ENCODE results near the gene SEPTIN8.

SEPTIN8 gene

GRCh38 chr5:132779961-132780360, 2.9 kb upstream of the SEPTIN8 start:
- no peak for FAIRE-seq

DNA sequence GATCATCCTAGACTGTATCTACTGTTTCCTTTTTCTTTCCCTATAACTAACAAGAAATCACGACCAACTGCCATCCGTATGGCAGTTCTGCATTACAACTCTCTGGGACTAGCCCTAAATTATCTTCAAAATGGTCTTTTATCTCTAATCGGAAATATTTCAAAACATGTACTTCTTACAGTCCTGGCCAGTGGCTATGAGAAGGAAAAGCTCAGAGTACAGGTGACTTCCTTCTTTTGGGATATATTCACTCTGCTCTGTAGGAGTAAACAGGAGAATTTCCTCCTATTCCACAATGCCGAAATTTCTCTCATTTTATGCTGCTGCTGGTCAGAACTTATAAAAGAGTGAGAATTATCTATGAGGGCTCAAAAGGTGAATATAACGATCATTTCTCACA, 1.8 kb upstream of the SEPTIN8 start:
- no peak for FAIRE-seq

DNA sequence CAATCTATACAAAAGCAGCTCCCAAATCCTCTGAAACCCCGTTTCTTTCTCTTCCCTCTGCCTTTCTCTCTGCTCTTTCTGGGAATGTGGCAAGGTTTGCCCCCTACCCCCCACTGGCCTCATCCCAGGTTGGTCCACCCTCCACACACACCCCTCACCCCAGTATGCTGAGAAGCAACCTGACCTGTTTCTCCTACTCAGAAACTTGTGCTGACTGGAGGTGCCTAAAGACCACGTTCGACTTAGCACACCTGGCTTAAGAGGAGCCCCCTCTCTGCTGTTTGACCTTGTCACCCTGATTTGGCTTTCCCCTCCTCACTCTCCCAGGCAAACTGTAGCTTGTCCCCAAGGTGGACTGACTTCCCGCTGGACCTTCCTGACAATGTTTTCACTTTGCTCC, 1.1 kb upstream of the SEPTIN8 start:
- FAIRE-seq, result no peak

- FAIRE-seq, result no peak
Observed at GRCh38 chr5:132776938-132777208, 166 bp downstream of the SEPTIN8 start.

DNA sequence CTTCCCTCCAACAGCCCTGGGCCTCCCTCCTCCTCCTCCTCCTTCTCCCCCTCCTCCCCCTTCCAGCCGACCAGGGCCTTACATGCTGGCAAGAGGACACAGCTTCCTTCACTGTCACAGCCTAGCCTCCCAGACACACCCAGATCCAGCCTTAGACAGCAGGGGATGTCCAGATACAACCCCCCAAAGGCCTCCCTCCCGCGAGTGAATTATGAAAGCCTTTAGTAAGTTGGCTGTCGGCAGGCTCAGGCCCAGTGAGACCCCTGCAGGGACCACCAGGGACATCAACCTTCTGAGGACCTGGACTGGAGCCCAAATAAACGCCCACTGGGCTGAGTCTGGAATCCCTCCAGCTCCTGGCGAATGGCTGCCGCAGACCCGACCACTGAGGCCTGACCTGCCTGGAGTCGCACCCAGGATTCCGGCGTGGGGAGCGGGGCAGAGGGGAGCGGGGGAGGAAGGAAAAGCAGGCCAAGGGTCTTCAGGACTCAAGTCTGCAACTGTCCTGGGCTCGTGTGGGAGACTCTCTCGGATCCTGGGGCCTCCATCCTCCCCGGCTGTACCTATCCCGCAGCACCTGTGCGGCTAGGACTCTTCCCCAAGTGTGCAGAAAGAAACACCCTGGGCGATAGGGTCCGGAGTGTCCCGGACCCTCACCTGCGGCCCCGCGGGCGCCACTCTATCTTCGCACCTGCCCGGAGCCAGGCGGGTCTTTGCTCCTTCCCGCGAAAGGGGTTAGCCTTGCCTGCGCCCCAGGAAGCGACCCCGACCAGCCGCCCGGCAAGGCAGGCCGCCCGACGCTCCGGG, 705 bp downstream of the SEPTIN8 start:
- FAIRE-seq, result no peak

- no peak for FAIRE-seq
Observed at GRCh38 chr5:132775476-132775961, 1.5 kb downstream of the SEPTIN8 start.

DNA sequence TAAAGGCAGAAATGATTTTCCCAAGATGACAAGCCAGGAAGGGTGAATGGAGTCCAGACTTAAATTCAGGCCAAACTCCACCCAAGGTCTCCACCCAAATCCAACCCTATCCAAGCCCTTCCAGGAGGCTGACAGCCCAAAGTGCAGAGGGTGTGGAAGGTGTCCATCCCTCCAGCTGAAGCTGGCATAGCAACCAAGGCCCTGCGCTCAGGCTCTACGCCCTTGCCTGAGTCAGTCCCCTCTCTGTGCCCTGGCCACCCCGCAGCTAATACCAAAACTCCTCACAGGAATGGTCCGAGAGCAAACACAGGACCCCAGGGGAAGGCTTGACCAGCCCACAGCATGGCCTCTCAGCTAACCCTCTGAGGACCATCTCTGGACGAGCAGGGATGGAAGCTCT, 2.1 kb downstream of the SEPTIN8 start:
- no peak for FAIRE-seq

DNA sequence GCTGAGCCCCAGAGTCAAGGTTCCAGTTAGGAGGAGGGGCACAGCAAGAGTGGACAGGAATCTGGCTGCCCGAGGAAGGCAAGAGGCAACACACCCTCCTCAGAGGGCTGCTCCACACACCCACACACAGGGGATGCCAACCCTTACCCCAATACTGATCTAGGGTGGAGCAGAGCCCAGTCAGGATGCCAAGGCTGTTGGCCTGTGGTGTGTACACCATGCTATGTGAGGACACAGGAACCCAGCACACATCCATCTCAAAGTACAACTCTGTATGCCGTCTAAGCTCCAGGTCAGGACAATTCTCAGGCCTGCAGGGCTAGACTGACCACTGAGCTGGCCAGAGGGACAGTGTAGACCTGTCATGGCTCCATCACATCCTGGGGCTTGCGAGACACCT, 2.6 kb downstream of the SEPTIN8 start:
- no peak for FAIRE-seq

DNA sequence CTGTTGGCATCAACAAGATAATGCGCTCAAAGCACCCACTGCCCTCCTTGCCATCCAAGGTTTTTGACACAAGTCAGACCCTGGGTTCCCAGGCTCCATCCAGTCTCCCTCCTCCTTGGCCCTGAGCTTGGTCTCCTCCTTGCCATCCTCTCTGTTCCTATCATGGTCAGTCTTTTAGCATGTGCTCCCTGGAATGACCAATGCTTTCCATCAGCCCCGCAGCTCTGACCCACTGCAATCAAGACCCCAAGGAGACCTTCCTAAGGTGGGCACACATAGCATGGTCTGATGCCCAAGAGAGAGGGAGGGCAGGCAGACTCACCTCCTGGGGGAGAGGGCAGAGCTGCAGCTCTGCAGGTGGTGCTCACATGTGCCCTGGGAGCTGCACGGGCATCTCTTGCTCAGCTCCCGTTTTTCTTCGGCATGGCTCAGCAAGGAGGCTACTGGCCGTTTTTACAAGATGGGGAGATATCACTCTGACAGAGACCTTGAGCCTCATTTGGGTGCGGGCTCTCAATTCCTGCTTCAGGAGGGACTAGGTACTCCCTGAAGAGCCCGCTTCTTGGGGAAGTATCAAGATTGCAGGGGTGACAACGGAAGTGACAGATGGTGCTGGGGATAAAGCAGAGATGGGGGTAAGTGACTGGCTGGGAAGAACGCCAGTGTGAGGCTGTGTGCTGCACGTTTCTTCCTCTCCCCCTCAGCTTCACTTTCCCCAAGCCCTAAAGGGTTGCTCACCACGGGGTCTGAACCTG, 3.3 kb downstream of the SEPTIN8 start:
- FAIRE-seq, result no peak

- FAIRE-seq, result no peak
Observed at GRCh38 chr5:132773114-132773513, 3.9 kb downstream of the SEPTIN8 start.

DNA sequence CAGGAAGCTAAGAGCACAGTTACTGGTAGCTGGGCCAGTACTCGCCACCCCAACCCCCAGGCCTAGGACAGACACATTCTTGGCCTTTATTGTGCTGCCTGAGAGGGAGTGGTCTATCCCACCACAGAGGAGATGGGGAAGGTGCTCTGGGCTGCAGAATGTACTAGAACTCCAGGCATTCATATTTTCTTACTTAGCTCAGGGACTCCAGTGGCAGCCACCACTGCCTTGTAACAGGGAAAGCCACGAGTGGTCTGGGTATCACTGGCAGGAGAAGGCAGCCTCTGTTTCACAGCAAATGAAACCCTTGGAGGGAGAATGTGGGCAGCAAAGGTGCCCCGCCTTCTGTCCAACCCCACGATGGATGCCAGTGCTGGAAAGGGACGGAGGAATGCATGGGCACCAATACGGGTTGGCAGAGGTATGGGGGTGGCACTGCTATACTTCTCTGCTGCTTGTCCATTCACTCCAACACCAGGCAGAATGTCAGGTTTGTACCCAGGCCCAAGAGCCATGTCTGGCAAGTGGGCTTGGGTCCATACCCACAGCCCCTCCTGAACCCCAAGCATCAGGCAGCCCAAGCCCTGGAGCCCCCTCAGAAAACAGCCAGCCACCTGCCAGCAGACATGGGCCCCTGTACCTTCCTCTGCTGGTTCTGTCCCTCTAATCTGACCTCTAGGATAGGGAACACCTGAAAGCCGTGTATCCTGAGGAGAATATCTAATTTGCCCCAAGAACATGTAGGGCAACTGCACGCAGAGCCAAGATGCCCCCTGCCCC, 4.6 kb downstream of the SEPTIN8 start:
- no peak for FAIRE-seq

- FAIRE-seq, result no peak
Observed at GRCh38 chr5:132771503-132771998, 5.5 kb downstream of the SEPTIN8 start.

DNA sequence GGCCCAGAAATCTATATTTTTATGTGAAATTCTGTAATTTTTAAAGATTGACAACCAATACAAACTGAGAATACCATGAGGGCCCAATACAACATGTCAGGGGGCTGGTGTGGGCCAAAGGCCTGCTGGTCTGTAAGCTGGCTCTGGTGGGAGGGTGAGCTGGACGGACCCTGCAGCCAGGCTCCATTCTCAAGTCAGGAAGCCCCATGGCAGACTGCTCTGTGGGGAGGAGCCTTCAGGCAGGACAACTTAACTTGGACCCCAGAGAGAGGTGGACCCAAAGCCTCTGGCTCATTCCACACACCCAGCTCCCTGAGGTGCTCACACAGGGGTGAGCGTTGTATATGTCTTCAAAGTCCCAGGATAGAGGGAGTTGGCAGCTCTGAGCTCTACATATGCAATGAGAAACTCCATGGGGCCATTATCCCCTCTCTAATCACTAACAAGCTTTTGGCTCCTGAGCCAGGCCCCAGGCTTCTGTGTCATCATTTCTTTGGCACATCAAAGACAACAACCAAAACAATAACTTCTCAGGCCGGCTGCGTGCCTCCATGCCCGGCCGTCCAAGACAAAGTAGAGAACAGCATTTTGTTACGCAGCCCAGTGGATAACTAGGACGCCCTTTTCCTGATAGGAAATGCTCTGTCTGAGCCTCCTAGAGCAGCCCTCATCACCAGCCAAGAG, 6.4 kb downstream of the SEPTIN8 start:
- FAIRE-seq, result no peak

- FAIRE-seq, result no peak
Observed at GRCh38 chr5:132768485-132768868, 8.6 kb downstream of the SEPTIN8 start.

GRCh38 chr5:132767150-132767549, 9.9 kb downstream of the SEPTIN8 start:
- FAIRE-seq, result no peak

DNA sequence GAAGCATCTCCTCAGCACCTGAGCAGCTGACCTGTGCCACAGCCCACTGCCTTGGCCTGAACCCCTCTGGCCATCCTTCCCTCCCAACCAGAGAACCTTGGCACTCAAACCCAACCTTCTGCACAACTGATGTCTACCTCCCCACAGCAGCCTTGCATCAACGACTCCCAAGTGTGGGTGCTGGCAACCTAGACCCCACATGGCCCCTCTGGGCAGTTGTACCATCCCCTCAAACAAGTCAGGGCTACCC, 10.3 kb downstream of the SEPTIN8 start:
- no peak for FAIRE-seq

DNA sequence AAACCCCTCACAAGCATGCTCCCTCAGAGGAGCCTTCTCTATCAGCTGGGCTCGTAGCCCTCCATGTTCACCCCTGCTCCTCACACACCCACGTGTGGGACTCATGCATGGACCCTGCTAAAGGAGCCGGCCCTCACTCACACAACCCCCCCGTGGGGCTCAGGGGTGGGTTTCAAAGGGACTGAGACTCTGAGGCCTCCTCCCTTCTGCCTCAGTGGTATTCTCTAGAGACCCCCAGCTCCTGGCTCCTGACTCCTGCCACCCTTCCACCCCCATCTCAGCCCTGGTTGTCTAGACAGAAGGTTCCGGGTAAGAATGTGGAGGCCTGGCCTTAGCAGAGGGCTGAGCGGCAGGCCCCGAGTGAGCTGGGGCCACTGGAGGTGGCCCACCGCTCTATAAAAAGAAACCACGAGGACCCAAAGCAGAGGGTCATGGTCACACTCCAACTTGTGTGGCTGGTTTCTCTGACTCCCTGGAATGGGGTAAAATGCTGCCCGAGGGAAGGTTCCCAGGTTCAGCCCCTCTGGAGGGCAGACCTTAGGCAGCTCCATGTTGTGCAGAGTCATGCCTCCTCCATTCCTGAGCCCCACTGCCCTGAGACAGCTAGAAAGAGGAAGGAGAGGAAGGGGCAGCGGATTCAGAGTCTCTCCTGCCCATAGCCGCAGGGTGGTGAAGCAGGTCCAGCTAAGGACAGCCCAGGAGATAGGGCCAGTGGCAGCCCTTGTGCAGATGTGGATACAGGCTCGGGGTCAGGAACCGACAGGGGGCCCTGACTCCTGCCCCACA, 10.8 kb downstream of the SEPTIN8 start:
- FAIRE-seq, result no peak

DNA sequence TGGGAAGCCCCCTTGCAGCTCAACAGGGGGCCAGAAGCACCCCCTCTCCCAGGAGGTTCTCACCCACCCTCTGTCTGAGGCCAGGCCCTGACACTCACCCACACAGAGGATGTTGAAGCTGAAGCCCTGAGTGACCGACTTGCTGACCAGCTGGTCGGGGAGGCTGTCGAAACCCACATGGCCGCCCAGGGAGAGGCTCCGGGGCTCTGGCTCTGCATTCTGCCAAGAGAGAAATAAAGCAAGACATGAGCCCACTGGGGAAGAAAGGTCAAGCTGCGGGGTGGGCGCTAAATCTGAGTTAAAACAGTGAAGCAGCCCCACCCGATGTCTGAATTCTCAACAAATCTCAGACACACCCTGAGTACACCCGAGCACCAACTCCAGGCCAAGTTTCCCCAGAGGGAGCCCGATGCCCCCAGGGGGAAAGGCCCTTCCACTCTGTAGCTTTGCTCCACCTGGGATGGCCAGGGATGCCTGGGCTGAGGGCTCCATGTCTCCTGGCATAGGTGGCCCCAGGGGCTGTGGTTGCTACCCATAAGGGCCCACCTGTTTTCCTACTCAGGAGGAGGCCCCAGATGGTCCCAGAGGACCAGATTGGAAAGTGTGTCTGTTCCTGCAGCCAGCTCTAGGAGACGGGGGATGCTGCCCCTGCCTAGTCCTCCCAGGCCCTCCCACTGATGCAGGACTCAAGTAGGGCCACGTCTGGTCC, 11.6 kb downstream of the SEPTIN8 start:
- no peak for FAIRE-seq

GRCh38 chr5:132764671-132765238, 12.3 kb downstream of the SEPTIN8 start:
- FAIRE-seq, result no peak

- no peak for FAIRE-seq
Observed at GRCh38 chr5:132764051-132764450, 13.0 kb downstream of the SEPTIN8 start.
